Mesenchymal stem cell (in vitro differentiated cells and primary cell): ENCODE data around the gene SLC6A3. TPM values are rescaled to one million over a fixed set of nuclear protein-coding genes. Genes with fewer than 3 reads are reported as not detected.

Experiments used
- DNase-seq: peaks from one replicate; pipeline ENCODE4 v3.0.0-alpha.2; 2013
- H2AFZ ChIP-seq: one replicate; pipeline ENCODE4 v1.6.1; 2013; ENCODE audit warnings: low read depth, mild to moderate bottlenecking, control low read depth, inconsistent platforms, low read length, moderate library complexity
- H2AK5ac ChIP-seq: 2 replicates; pipeline ENCODE4 v1.6.1; 2013; ENCODE audit warnings: low read length, moderate library complexity, mild to moderate bottlenecking, inconsistent platforms; ENCODE audit not compliant: severe bottlenecking
- H2BK120ac ChIP-seq: one replicate; pipeline ENCODE4 v1.6.1; 2013; ENCODE audit warnings: low read depth, mild to moderate bottlenecking, inconsistent platforms, low read length, moderate library complexity
- H2BK12ac ChIP-seq, 2 experiments: one replicate each; pipeline ENCODE4 v1.6.1; 2013; ENCODE audit warnings: inconsistent platforms in 2 of 2, low read length in 2 of 2, mild to moderate bottlenecking in 2 of 2, moderate library complexity in 2 of 2, control low read depth in 1 of 2
- H2BK15ac ChIP-seq: one replicate; pipeline ENCODE4 v1.6.1; 2013; ENCODE audit warnings: mild to moderate bottlenecking, low read depth, inconsistent platforms; ENCODE audit not compliant: poor library complexity, severe bottlenecking
- H2BK5ac ChIP-seq: 2 replicates; pipeline ENCODE4 v1.6.1; 2013; ENCODE audit warnings: low read depth, mild to moderate bottlenecking, low read length, control low read depth, inconsistent platforms; ENCODE audit not compliant: poor library complexity, severe bottlenecking
- H3K14ac ChIP-seq, 2 experiments: one replicate each; pipeline ENCODE4 v1.6.1; 2013; ENCODE audit warnings: inconsistent platforms in 2 of 2, low read length in 2 of 2, control low read depth in 1 of 2, mild to moderate bottlenecking in 1 of 2, moderate library complexity in 1 of 2
- H3K18ac ChIP-seq, 2 experiments: one replicate each; pipeline ENCODE4 v1.6.1; 2013; ENCODE audit warnings: inconsistent platforms in 2 of 2, low read length in 2 of 2, control low read depth in 1 of 2, low read depth in 1 of 2, mild to moderate bottlenecking in 1 of 2
- H3K23ac ChIP-seq, 2 experiments: one replicate each; pipeline ENCODE4 v1.6.1; 2013; ENCODE audit warnings: inconsistent platforms in 2 of 2, low read length in 2 of 2, mild to moderate bottlenecking in 2 of 2, moderate library complexity in 2 of 2, control low read depth in 1 of 2
- H3K27ac ChIP-seq: 2 replicates; pipeline ENCODE4 v1.5.1; 2013; ENCODE audit warnings: mild to moderate bottlenecking, moderate library complexity, low read length, control low read depth, inconsistent platforms; ENCODE audit not compliant: poor library complexity, severe bottlenecking
- H3K27me3 ChIP-seq, 2 experiments: 2 replicates each; pipeline versions ENCODE4 v1.6.1 to v1.7.0; 2013; ENCODE audit warnings: low read length in 2 of 2, mild to moderate bottlenecking in 2 of 2, moderate library complexity in 2 of 2, control low read depth in 1 of 2, inconsistent platforms in 1 of 2; ENCODE audit not compliant: control insufficient read depth in 1 of 2, insufficient read depth in 1 of 2
- H3K36me3 ChIP-seq, 2 experiments: 2 replicates each; pipeline versions ENCODE4 v1.6.1 to v1.7.0; 2013; ENCODE audit warnings: low read length in 2 of 2, control low read depth in 1 of 2, inconsistent platforms in 1 of 2, low read depth in 1 of 2, mild to moderate bottlenecking in 1 of 2; ENCODE audit not compliant: insufficient read depth in 2 of 2, control insufficient read depth in 1 of 2
- H3K4ac ChIP-seq, 2 experiments: one replicate each; pipeline ENCODE4 v1.6.1; 2013; ENCODE audit warnings: inconsistent platforms in 2 of 2, low read length in 2 of 2, mild to moderate bottlenecking in 2 of 2, moderate library complexity in 2 of 2, control low read depth in 1 of 2, low read depth in 1 of 2
- H3K4me1 ChIP-seq: 2 replicates; pipeline ENCODE4 v1.6.1; 2013; ENCODE audit warnings: low read depth, low read length, control low read depth; ENCODE audit not compliant: control insufficient read depth, insufficient read depth
- H3K4me2 ChIP-seq: 2 replicates; pipeline ENCODE4 v1.6.1; 2013; ENCODE audit warnings: low read length, mild to moderate bottlenecking, inconsistent platforms; ENCODE audit not compliant: poor library complexity, severe bottlenecking
- H3K4me3 ChIP-seq, 2 experiments: 2 replicates each; pipeline versions ENCODE4 v1.5.1 to v1.7.0; 2013; ENCODE audit warnings: low read length in 2 of 2, mild to moderate bottlenecking in 2 of 2, control low read depth in 1 of 2, low read depth in 1 of 2; ENCODE audit not compliant: insufficient read depth in 1 of 2
- H3K79me1 ChIP-seq: replicated peaks from 2 replicates; pipeline ENCODE4 v1.6.1; 2013; ENCODE audit warnings: mild to moderate bottlenecking, control low read depth, low read length, inconsistent platforms; ENCODE audit not compliant: poor library complexity, severe bottlenecking
- H3K9ac ChIP-seq: 2 replicates; pipeline ENCODE4 v1.7.0; 2013; ENCODE audit warnings: mild to moderate bottlenecking, low read length, moderate library complexity
- H3K9me3 ChIP-seq: 2 replicates; pipeline ENCODE4 v1.7.0; 2013; ENCODE audit warnings: mild to moderate bottlenecking, low read length; ENCODE audit not compliant: control insufficient read depth
- H4K8ac ChIP-seq: one replicate; pipeline ENCODE4 v1.6.1; 2013; ENCODE audit warnings: inconsistent platforms, mild to moderate bottlenecking, low read length, moderate library complexity
- H4K91ac ChIP-seq: one replicate; pipeline ENCODE4 v1.6.1; 2013; ENCODE audit warnings: mild to moderate bottlenecking, low read length, inconsistent platforms
- WGBS: methylation state at CpG from one replicate; pipeline ENCODE4 v1.1.7; 2013; ENCODE audit warnings: mixed read lengths; 5-methylcytosine and 5-hydroxymethylcytosine counted together
- polyA plus RNA-seq, 2 experiments: library from polyadenylated mRNA; stranded (reverse); fragments of 200-250 nt; gene quantifications; one replicate each; pipeline ENCODE4 v1.2.3, GENCODE V29; 2013

SLC6A3 gene
- not detected for polyA plus RNA-seq (2013, experiment 1 of 2)
- polyA plus RNA-seq (2013, experiment 2 of 2): not detected

GRCh38 chr5:1445313-1445688, at the start of gene SLC6A3:
TSS of gene SLC6A3 (minus strand) at chr5:1445440. CDS start at chr5:1443197, 2,243 bp downstream.
- Histone ChIP-seq H3K4me2 (no peak within 1 kb of the TSS), H2BK120ac (no peak within 1 kb of the TSS), H3K9ac (no peak within 1 kb of the TSS), H4K8ac (no peak within 1 kb of the TSS), H3K4ac (no peak within 1 kb of the TSS), H3K4me3 (peak within 1 kb of the TSS in 1 of 2 experiments; percentile 7), H2AFZ (no peak within 1 kb of the TSS), H3K14ac (no peak within 1 kb of the TSS), H2BK15ac (no peak within 1 kb of the TSS), H3K9me3 (peaks cover 7% of the 10 kb centered on the region), H2BK12ac (no peak within 1 kb of the TSS), H3K4me1 (peaks cover 12% of the 10 kb centered on the region), H3K18ac (no peak within 1 kb of the TSS), H2AK5ac (no peak within 1 kb of the TSS), H2BK5ac (no peak within 1 kb of the TSS), H3K79me1 (no peaks in the 10 kb centered on the region), H3K27ac (no peak within 1 kb of the TSS), H3K27me3 (peaks cover 74 to 92% of the 10 kb centered on the region in 2 experiments), H3K23ac (no peak within 1 kb of the TSS), H4K91ac (no peak within 1 kb of the TSS), H3K36me3 (no peaks in the 10 kb centered on the region)
- 3% methylated on average over 13 of the region's 52 CpGs for WGBS
- no peak for DNase-seq

DNA sequence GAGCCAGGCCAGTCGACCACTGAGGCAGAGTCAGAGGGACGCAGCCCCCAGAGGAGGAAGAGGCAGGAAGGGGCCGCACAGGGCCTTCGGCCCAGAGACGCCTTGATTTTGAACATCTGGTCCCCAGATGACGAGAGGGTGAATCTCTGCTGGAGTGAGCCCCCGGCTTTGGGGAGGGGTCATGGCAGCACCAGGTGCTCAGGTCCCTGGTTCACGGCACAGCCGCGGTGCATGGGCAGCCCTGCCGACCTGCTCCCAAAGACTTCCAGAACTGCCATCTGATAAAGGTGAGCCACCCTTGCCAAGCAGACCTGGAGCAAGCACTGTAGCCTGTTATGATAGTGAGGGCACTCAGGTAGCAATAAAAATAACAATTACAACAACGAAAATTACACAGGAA, 48.7 kb upstream of the SLC6A3 start:
- H2AFZ ChIP-seq: no peak overlapping the region
- H3K4me1 ChIP-seq: peaks cover 9% of the 10 kb centered on the region
- no peak overlapping the region for H4K8ac ChIP-seq
- no peak overlapping the region for H3K4ac ChIP-seq
- H4K91ac ChIP-seq: no peak overlapping the region
- H3K9me3 ChIP-seq: no peaks in the 10 kb centered on the region
- no peak overlapping the region for H3K4me2 ChIP-seq
- peaks cover 50% of the 10 kb centered on the region for H3K79me1 ChIP-seq
- H2BK120ac ChIP-seq: no peak overlapping the region
- no peak for DNase-seq
- H2BK5ac ChIP-seq: no peak overlapping the region
- no peak overlapping the region for H2AK5ac ChIP-seq
- no peak overlapping the region for H3K14ac ChIP-seq
- no peak overlapping the region for H3K27ac ChIP-seq
- H3K18ac ChIP-seq: no peak overlapping the region
- H3K27me3 ChIP-seq: no peaks in the 10 kb centered on the region
- peaks cover 65 to 80% of the 10 kb centered on the region in 2 experiments for H3K36me3 ChIP-seq
- no peak overlapping the region for H3K23ac ChIP-seq
- H3K9ac ChIP-seq: no peak overlapping the region
- WGBS: 85% methylated on average over 11 of the region's 12 CpGs
- H2BK12ac ChIP-seq: no peak overlapping the region
- no peak overlapping the region for H2BK15ac ChIP-seq
- no peak overlapping the region for H3K4me3 ChIP-seq

DNA sequence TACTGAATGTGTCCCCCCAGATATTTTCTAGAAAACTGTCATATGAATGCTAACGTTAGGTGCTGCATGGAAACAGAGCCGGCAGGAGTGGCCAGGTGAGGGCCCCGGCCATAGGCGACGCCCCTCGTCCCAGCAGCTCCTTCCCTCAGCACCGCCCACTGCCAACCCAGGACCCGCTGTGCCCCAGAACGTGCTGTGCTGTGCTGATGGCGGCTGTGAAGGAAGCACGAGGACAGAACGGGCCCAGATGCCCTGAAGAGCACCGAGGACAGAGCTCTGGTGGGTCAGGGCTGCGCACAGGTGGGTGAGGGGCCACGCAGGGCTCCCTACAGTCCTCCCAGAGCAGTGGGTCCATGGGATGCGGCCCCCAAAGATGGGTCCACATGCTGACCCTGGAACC, 48.2 kb upstream of the SLC6A3 start:
- H3K9me3 ChIP-seq: no peaks in the 10 kb centered on the region
- no peak overlapping the region for H2BK12ac ChIP-seq
- H3K9ac ChIP-seq: no peak overlapping the region
- H2BK15ac ChIP-seq: no peak overlapping the region
- no peak overlapping the region for H2AFZ ChIP-seq
- H3K79me1 ChIP-seq: peaks cover 52% of the 10 kb centered on the region
- no peak overlapping the region for H2BK120ac ChIP-seq
- no peak overlapping the region for H3K23ac ChIP-seq
- no peak overlapping the region for H3K4ac ChIP-seq
- H3K4me1 ChIP-seq: peaks cover 13% of the 10 kb centered on the region
- H3K36me3 ChIP-seq: peaks cover 61 to 81% of the 10 kb centered on the region in 2 experiments
- no peak overlapping the region for H3K14ac ChIP-seq
- WGBS: 96% methylated on average over 16 of the region's 16 CpGs
- H4K8ac ChIP-seq: no peak overlapping the region
- no peaks in the 10 kb centered on the region for H3K27me3 ChIP-seq
- DNase-seq: no peak
- H3K18ac ChIP-seq: no peak overlapping the region
- H3K4me3 ChIP-seq: no peak overlapping the region
- no peak overlapping the region for H3K4me2 ChIP-seq
- no peak overlapping the region for H4K91ac ChIP-seq
- no peak overlapping the region for H2AK5ac ChIP-seq
- H2BK5ac ChIP-seq: no peak overlapping the region
- no peak overlapping the region for H3K27ac ChIP-seq

DNA sequence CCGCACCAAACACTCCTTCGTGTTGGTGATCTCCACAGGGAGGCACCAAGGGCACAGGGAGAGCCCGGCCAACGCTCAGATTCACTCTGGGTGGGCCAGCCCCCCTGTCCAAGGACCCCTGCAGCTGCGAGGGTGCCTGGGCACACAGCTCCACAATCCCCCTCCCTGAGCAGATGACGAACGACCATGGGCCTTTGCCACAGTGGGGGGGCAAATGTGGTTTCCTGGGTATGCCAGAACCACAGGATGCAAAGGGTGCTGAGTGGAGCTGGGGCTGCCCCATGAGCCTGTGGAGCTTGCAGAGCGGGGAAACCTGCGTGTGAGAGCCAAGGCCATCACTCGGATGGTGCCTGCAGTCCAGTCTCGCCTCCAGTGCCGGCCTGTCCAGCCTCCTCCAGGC, 47.5 kb upstream of the SLC6A3 start:
- Histone ChIP-seq H2AK5ac (no peak overlapping the region), H3K27ac (no peak overlapping the region), H3K4ac (no peak overlapping the region), H3K4me2 (no peak overlapping the region), H2BK15ac (no peak overlapping the region), H3K23ac (no peak overlapping the region), H3K27me3 (no peaks in the 10 kb centered on the region), H4K91ac (no peak overlapping the region), H2BK12ac (no peak overlapping the region), H3K18ac (no peak overlapping the region), H2BK120ac (no peak overlapping the region), H3K4me1 (peaks cover 13% of the 10 kb centered on the region), H3K14ac (no peak overlapping the region), H3K9me3 (no peaks in the 10 kb centered on the region), H3K9ac (no peak overlapping the region), H3K79me1 (peaks cover 54% of the 10 kb centered on the region), H3K36me3 (peaks cover 66 to 84% of the 10 kb centered on the region in 2 experiments), H2AFZ (no peak overlapping the region), H3K4me3 (no peak overlapping the region), H4K8ac (no peak overlapping the region), H2BK5ac (no peak overlapping the region)
- DNase-seq: no peak
- WGBS: 95% methylated on average over 12 of the region's 12 CpGs
